AG10803 (cell line): ENCODE data around the gene CRK.

Experiments
- DNase-seq: peaks from one replicate; pipeline ENCODE4 v3.0.0; 2010; ENCODE audit warnings: low read depth
- H3K4me3 ChIP-seq: 2 replicates; pipeline ENCODE4 v1.5.1; 2011; ENCODE audit warnings: mild to moderate bottlenecking, low read length, control low read depth
- CTCF ChIP-seq: conservative IDR thresholded peaks from 2 replicates; pipeline ENCODE4 v1.5.1; 2011; ENCODE audit warnings: mild to moderate bottlenecking, low read length, control low read depth, inconsistent platforms

Gene CRK

GRCh38 chr17:1455797-1456599 is at the start of gene CRK:
TSS of gene CRK (minus strand) at chr17:1456232. CDS start at chr17:1456117, 115 bp downstream.
- TF ChIP-seq CTCF, result no peak
- H3K4me3 ChIP-seq, result peak within 1 kb of the TSS; percentile 87
- peak; percentile 91 for DNase-seq

- no peak overlapping the region for H3K4me3 ChIP-seq
- no peak for TF ChIP-seq CTCF
- no peak for DNase-seq
Observed at GRCh38 chr17:1505586-1505985, 49.6 kb upstream of the CRK start.

- DNase-seq, result no peak
- H3K4me3 ChIP-seq, result no peak overlapping the region
- TF ChIP-seq CTCF, result no peak
Observed at GRCh38 chr17:1504866-1505265, 48.8 kb upstream of the CRK start.

GRCh38 chr17:1503699-1504098 is 47.7 kb upstream of the CRK start:
- no peak for TF ChIP-seq CTCF
- DNase-seq, result no peak
- H3K4me3 ChIP-seq, result no peak overlapping the region

GRCh38 chr17:1498869-1499268 is 42.8 kb upstream of the CRK start:
- no peak overlapping the region for H3K4me3 ChIP-seq
- TF ChIP-seq CTCF, result no peak
- DNase-seq, result peak; percentile 48

- no peak for DNase-seq
- TF ChIP-seq CTCF, result no peak
- no peak overlapping the region for H3K4me3 ChIP-seq
Observed at GRCh38 chr17:1498233-1498632, 42.2 kb upstream of the CRK start.

GRCh38 chr17:1497831-1498230 is 41.8 kb upstream of the CRK start:
- DNase-seq, result no peak
- no peak for TF ChIP-seq CTCF
- H3K4me3 ChIP-seq, result no peak overlapping the region
